ENCODE measurements around the gene TAX1BP3.

GRCh38 chr17:3683054-3683511, 14.7 kb upstream of the TAX1BP3 start:
- TF ChIP-seq CTCF (IDR thresholded peaks at IDR 0.05): peak in 5 of 7 experiments; percentile 72 to 89 (median 75)
- TF ChIP-seq EP300 (IDR thresholded peaks at IDR 0.05): no peak
- TF ChIP-seq POLR2A (IDR thresholded peaks at IDR 0.05): no peak

Measured in stomach (tissue), 4 donors.